K562 (cell line): ENCODE results near the gene CALD1.

Source experiments
- ATF3 ChIP-seq, 2 experiments: fragments of 450-650 bp in 1 of 2; sonication (generic) in 1 of 2; formaldehyde crosslinking in 1 of 2; IDR thresholded peaks in 1 of 2; conservative IDR thresholded peaks in 1 of 2; 2 replicates each; pipeline versions ENCODE4 v1.6.1 to v1.8.1; 2016 to 2023; ENCODE audit warnings: mild to moderate bottlenecking in 2 of 2, moderate library complexity in 2 of 2, inconsistent platforms in 1 of 2, missing genetic modification reagents in 1 of 2
- CTCF ChIP-seq, 3 experiments: IDR thresholded peaks in 2 of 3; conservative IDR thresholded peaks in 1 of 3; 2 replicates each; pipeline ENCODE4 v1.5.1; 2011 to 2012; ENCODE audit warnings: low read length in 3 of 3, mild to moderate bottlenecking in 3 of 3, control low read depth in 2 of 3, improper control_type of control experiment in 1 of 3, inconsistent platforms in 1 of 3, low read depth in 1 of 3, mixed read lengths in 1 of 3, moderate library complexity in 1 of 3; ENCODE audit not compliant: insufficient read depth in 2 of 3
- DDX20 ChIP-seq: fragments of 450-650 bp; IDR thresholded peaks from 2 replicates; pipeline ENCODE4 v1.6.1; 2016; ENCODE audit warnings: missing genetic modification characterization, low read depth, mild to moderate bottlenecking, missing compliant biosample characterization, moderate library complexity
- E2F6 ChIP-seq, 2 experiments: IDR thresholded peaks; 2 replicates each; pipeline ENCODE4 v1.6.1; 2011; ENCODE audit warnings: borderline replicate concordance in 1 of 2, control low read depth in 1 of 2, low read depth in 1 of 2, low read length in 1 of 2, mild to moderate bottlenecking in 1 of 2, mixed read lengths in 1 of 2, moderate library complexity in 1 of 2; ENCODE audit not compliant: insufficient read depth in 1 of 2, insufficient read length in 1 of 2, poor library complexity in 1 of 2, severe bottlenecking in 1 of 2; ENCODE audit errors: extremely low read depth in 1 of 2
- HNRNPK ChIP-seq: fragments of 200-400 bp; formaldehyde crosslinking; IDR thresholded peaks from one replicate; pipeline ENCODE4 v1.6.1; 2018; ENCODE audit warnings: mild to moderate bottlenecking, low read depth, low read length; ENCODE audit not compliant: poor library complexity, severe bottlenecking
- POLR2A ChIP-seq: fragments of 450-650 bp; conservative IDR thresholded peaks from 2 replicates; pipeline ENCODE4 v1.6.1; 2016
- RCOR1 ChIP-seq, 2 experiments: IDR thresholded peaks; 2 replicates each; pipeline ENCODE4 v1.6.1; 2012; ENCODE audit warnings: low read depth in 2 of 2, low read length in 2 of 2, borderline replicate concordance in 1 of 2, improper control_type of control experiment in 1 of 2
- TCF7 ChIP-seq: sonication (generic); IDR thresholded peaks from 2 replicates; pipeline ENCODE4 v1.6.1; 2016; ENCODE audit warnings: antibody characterized with exemption, borderline replicate concordance

GRCh38 chr7:134941952-134942351, 162.5 kb downstream of the CALD1 start:
- no peak for TF ChIP-seq RCOR1 (IDR thresholded peaks at IDR 0.05; ENCODE audit: borderline replicate concordance in 1 of 2, low read depth in 2 of 2, low read length in 2 of 2)
- no peak for TF ChIP-seq CTCF (IDR thresholded peaks at IDR 0.05 in 2 of 3, conservative IDR thresholded peaks at IDR 0.05 in 1 of 3; ENCODE audit: insufficient read depth in 2 of 3, low read depth in 1 of 3, low read length in 3 of 3)
- TF ChIP-seq HNRNPK = no peak
- TF ChIP-seq E2F6 (IDR thresholded peaks at IDR 0.05; ENCODE audit: borderline replicate concordance in 1 of 2, extremely low read depth in 1 of 2, insufficient read depth in 1 of 2, insufficient read length in 1 of 2, low read depth in 1 of 2, low read length in 1 of 2, poor library complexity in 1 of 2, severe bottlenecking in 1 of 2) = no peak
- no peak for TF ChIP-seq ATF3 (IDR thresholded peaks at IDR 0.05)
- TF ChIP-seq ATF3 (CRISPR knock-in tag; conservative IDR thresholded peaks at IDR 0.05) = no peak
- TF ChIP-seq DDX20 (tag) = no peak
- no peak for TF ChIP-seq POLR2A
- no peak for TF ChIP-seq TCF7
